HG03354 (cell line): ENCODE measurements around the gene OPA3.
"Not testable (repeated sequence)": the region's sequence is repeated elsewhere in the genome, so short reads cannot be mapped to it uniquely, and the experiment has no call there.

Source experiments
- ATAC-seq: cut with Tn5 transposase; IDR thresholded peaks from one replicate; pipeline ENCODE4 v1.9.1; 2021; ENCODE audit warnings: mild to moderate bottlenecking; ENCODE audit not compliant: unreplicated experiment, poor library complexity, severe bottlenecking

Gene OPA3

GRCh38 chr19:45584332-45585157, at the start of gene OPA3:
OPA3 (minus strand) TSS chr19:45584802; CDS start chr19:45584764, 38 bp downstream.
- peak; percentile 85 for ATAC-seq

GRCh38 chr19:45632468-45633196, 48.0 kb upstream of the OPA3 start:
- no peak for ATAC-seq

GRCh38 chr19:45630463-45630862, 45.9 kb upstream of the OPA3 start:
- ATAC-seq: no peak

GRCh38 chr19:45629704-45630103, 45.1 kb upstream of the OPA3 start:
- no peak for ATAC-seq

GRCh38 chr19:45628219-45628618, 43.6 kb upstream of the OPA3 start:
- not testable (repeated sequence) for ATAC-seq

- ATAC-seq: no peak
Observed at GRCh38 chr19:45623984-45624383, 39.4 kb upstream of the OPA3 start.

- no peak for ATAC-seq
Observed at GRCh38 chr19:45621976-45622503, 37.4 kb upstream of the OPA3 start.

GRCh38 chr19:45621389-45621788, 36.8 kb upstream of the OPA3 start:
- no peak for ATAC-seq

GRCh38 chr19:45616704-45617017, 32.1 kb upstream of the OPA3 start:
- ATAC-seq: no peak

- no peak for ATAC-seq
Observed at GRCh38 chr19:45615795-45616703, 31.4 kb upstream of the OPA3 start.

GRCh38 chr19:45615056-45615455, 30.5 kb upstream of the OPA3 start:
- ATAC-seq: not testable (repeated sequence)

GRCh38 chr19:45613926-45614725, 29.5 kb upstream of the OPA3 start:
- peak; percentile 52 for ATAC-seq

- ATAC-seq: no peak
Observed at GRCh38 chr19:45608948-45609347, 24.3 kb upstream of the OPA3 start.

GRCh38 chr19:45607071-45608029, 22.7 kb upstream of the OPA3 start:
- no peak for ATAC-seq

GRCh38 chr19:45601524-45602374, 17.1 kb upstream of the OPA3 start, which contains the start of gene GPR4:
GPR4 (minus strand) TSS chr19:45602212; CDS start chr19:45591866, 10,346 bp downstream.
- ATAC-seq: no peak

- ATAC-seq: no peak
Observed at GRCh38 chr19:45601115-45601514, 16.5 kb upstream of the OPA3 start.

GRCh38 chr19:45600340-45600885, 15.8 kb upstream of the OPA3 start:
- no peak for ATAC-seq
